IPS-NIHi7 (cell line): Measurements from ENCODE around the gene B3GAT3.
A peak's percentile ranks its signal among the peaks of the same experiment; 100 is the strongest.
"Not testable (repeated sequence)": the region's sequence is repeated elsewhere in the genome, so short reads cannot be mapped to it uniquely, and the experiment has no call there.

Experiments
- DNase-seq: peaks from one replicate; pipeline ENCODE4 v3.0.0; 2012; ENCODE audit warnings: mixed read lengths; ENCODE audit errors: extremely low spot score

Gene B3GAT3

GRCh38 chr11:62604460-62605120, 17.2 kb downstream of the B3GAT3 start:
- DNase-seq: no peak

- DNase-seq: no peak
These were observed 17.9 kb downstream of the B3GAT3 start for GRCh38 chr11:62603776-62604299.

GRCh38 chr11:62603072-62603408, 18.7 kb downstream of the B3GAT3 start:
- no peak for DNase-seq

- DNase-seq: peak; percentile 77
These were observed 19.4 kb downstream of the B3GAT3 start for GRCh38 chr11:62602141-62603071.

GRCh38 chr11:62601372-62602140, 20.2 kb downstream of the B3GAT3 start, which contains the start of gene MTA2:
Gene MTA2 (minus strand): TSS chr11:62601865. CDS start chr11:62601450, 415 bp downstream.
- DNase-seq: peak; percentile 89

GRCh38 chr11:62601122-62601371, 20.7 kb downstream of the B3GAT3 start:
- no peak for DNase-seq

- no peak for DNase-seq
These were observed 21.2 kb downstream of the B3GAT3 start for GRCh38 chr11:62600367-62601121.

GRCh38 chr11:62599901-62600300, 21.9 kb downstream of the B3GAT3 start:
- DNase-seq: no peak

GRCh38 chr11:62599069-62599696, 22.6 kb downstream of the B3GAT3 start:
- DNase-seq: peak; percentile 93

- no peak for DNase-seq
These were observed 26.7 kb downstream of the B3GAT3 start for GRCh38 chr11:62595124-62595523.

GRCh38 chr11:62593434-62594044, 28.2 kb downstream of the B3GAT3 start:
- peak; percentile 62 for DNase-seq

- DNase-seq: no peak
These were observed 28.8 kb downstream of the B3GAT3 start for GRCh38 chr11:62592989-62593421.

- DNase-seq: no peak
These were observed 29.5 kb downstream of the B3GAT3 start for GRCh38 chr11:62592146-62592815.

- peak; percentile 90 for DNase-seq
These were observed 30.2 kb downstream of the B3GAT3 start, which contains the start of gene TUT1 for GRCh38 chr11:62591448-62592145. Gene TUT1 (minus strand): TSS chr11:62591523. CDS start chr11:62591485, 38 bp downstream.

GRCh38 chr11:62588966-62589637, 32.7 kb downstream of the B3GAT3 start:
- no peak for DNase-seq

GRCh38 chr11:62585356-62585755, 36.4 kb downstream of the B3GAT3 start:
- not testable (repeated sequence) for DNase-seq

- not testable (repeated sequence) for DNase-seq
These were observed 40.1 kb downstream of the B3GAT3 start for GRCh38 chr11:62581735-62582134.

GRCh38 chr11:62580959-62581715, 40.6 kb downstream of the B3GAT3 start:
- DNase-seq: no peak
